ENCODE results near the gene GNAI1.

Gene GNAI1

DNA sequence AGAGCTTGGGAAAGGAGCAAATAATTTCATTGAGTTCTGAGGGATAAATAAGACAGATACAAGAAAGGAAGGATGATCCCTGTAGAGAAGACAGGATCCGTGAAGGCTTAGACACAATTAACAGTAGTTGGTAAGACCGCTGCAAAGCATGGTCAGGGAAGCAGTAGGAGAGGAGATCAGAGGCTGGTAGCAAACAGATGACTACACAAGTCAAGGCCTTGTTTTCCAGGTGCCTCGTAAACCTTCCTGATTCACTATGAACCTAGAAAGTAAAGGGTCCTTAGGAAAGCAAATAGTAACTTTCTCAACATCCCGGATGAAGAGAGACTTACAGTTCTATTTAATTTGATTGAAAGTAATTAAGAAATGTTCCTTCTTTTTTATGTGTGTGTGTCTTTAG is 118.6 kb downstream of the GNAI1 start:
- DNase-seq (ENCODE audit: low read depth) = no peak

DNA sequence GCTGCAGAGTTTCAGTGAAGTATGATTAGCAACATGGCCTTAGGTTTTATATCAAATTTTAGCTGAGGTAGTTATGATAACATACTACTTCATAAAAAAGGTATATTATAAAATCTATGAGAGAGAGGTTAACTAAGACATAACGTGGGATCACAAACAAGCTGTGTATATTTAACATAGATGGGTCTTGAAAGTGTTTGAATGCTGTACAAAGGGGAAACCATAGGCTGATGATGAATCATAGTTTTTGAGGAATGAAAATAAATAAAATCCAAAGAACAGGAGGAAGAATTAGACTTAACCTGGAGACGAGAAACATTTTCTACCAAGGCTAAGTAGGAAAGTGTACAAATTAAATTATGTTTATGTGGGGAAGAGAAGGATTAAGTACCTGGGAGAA is 119.0 kb downstream of the GNAI1 start:
- no peak for DNase-seq (ENCODE audit: low read depth)

DNA sequence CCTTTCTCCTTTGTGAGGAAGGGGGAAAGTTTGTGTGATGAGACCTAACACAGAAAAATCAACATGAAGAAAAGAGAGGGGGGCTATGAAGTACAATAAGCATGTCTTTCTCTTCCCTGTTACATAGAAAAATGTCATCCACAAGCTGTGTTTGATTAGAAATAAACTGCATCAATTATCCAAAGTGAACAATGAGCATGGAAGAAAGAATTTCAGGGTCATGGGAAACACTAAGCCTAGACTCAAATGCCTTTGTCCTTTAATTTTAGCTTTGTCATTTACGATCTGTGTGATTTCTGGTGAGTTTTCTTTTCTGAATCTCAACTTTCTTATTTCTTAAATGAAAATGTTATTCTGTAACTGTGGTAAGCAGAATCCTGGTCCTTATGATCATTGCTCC is 121.0 kb downstream of the GNAI1 start:
- DNase-seq (ENCODE audit: low read depth) = no peak

DNA sequence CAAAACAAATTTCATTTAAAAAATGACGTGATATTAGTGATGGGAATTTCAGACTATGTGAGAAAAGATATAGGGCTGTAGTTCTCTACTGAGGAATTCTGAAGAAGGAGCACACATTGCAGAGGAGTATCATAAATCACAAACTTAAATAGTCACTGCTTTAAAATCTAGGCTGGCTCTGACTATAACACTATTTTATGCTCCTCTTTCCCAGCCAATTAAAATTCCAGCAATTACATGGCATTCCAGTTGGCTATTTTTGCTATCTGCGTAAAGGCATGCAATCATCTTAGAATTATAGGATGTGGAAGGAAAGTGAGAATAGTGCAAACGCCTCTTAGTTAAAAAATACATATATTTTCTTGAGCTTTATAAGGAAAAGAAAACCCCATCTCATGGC is 123.1 kb downstream of the GNAI1 start:
- no peak for DNase-seq (ENCODE audit: low read depth)

DNA sequence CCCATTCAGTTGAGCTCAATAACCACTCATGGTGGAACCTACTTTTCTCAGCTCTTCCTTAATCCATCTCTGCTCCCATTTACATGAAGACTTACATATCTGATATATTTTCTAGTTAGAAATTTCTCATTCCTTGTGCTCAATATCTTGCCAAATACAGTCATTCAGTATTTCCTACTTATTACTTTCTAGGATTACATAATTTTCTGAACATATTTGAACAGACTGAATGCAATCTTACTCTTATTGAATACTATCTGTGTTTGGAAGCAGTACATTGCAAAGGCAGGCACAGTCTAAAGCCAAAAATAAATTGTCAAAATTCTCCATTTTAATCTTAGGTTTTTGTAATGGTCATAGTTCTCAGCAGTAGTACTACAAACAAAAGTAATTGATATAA is 126.0 kb downstream of the GNAI1 start:
- no peak for DNase-seq (ENCODE audit: low read depth)

DNA sequence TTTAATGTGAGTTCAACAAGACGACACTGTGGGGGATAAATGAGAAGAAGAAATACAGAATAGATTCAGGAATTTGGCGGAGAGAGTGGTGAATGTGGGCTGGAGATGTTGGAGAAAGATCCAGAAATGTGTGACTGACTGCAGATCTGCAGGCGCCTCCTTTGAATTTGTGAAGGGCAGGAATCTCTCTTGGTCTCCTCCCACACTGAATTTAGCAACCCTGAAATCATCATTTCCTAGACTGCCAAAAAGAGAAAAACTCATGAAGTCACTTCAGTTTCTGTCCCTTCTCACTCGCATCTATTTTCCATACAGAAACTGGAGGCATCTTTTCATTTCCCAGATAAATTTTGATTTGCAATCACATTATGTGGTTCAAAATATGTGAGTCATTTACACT is 128.7 kb downstream of the GNAI1 start:
- no peak for DNase-seq (ENCODE audit: low read depth)

DNA sequence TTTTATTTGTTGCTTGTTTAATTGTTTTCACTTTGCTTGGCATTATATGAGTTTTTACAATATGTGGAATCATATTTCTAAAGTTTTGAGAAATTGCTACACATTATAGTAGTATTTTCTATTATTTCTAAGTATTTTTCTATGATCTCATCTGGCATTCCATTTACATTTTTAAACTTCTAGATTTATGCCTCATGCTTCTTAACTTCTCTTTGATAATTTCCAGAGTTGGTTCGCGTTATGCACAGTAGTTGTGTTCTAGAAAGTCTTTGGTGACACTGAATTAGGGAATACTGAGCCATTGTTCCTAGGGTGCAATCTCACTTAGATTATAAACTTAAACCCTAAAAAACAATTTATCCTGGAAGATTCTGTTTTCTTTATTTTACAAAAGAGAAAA is 129.2 kb downstream of the GNAI1 start:
- DNase-seq (ENCODE audit: low read depth) = no peak

DNA sequence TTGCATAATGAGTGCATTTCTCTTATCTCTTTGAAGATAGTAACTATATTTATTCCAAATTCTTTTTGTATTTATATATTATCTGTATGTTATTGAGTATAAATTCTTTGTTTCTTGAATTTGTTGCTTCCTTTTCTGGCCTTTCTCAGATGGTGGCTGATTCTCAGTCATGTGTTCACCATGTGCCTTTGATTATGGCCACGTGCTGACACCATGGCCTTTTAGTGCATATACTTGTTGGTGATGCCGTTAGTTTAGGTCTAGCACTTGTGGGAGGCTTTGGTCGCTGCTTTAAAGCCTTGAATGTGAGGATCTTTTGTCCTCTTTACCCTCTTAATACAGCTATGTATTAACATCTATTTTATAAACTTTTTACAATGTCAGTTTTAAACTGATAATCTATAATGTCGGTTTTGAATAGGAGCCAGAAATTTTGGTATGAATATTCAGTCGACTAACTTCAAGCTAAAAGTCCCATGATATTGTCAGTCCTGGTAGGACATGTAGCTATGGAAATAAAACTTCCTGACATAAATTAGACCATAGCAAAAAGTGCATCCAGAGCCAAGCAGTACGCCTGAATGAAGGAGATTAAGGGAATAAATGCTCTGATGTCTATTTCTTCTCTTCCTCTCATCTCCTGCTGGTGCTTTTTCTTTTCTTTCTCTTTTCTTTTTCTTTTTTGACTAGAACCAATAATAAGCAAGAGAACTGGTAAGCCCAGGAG is 130.3 kb downstream of the GNAI1 start:
- no peak for DNase-seq (ENCODE audit: low read depth)

DNA sequence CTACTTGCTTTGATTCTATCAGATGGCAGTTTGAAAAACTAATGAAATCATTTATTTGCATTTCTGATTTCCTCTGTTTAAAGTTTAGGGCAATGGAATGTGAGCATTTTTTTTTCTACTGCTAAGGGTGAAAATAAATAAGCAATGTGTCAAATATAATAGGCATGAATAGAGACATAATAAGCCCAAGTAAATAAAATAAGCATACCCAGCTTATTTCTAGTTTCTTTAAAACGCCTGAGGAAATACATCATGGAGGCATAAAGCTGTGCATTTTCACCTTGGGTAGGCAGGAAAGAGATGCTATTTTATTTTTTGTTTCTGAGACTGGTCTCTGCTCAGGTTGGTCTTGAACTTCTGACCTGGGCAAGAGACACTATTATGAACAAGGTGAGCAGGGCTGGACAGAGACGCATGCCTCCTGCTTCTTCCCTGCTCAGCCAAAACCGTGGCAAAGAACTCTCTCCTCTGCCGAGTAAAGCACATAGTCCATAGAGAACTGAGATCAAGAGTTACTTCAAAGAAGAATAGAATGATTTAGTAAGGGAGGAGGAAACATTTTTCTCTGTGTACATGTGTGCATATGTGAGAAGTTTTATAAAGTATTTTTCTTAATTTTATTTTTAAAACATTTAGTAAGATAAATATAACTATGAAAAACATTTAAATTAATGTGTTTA is 138.1 kb downstream of the GNAI1 start:
- DNase-seq (ENCODE audit: low read depth) = no peak

DNA sequence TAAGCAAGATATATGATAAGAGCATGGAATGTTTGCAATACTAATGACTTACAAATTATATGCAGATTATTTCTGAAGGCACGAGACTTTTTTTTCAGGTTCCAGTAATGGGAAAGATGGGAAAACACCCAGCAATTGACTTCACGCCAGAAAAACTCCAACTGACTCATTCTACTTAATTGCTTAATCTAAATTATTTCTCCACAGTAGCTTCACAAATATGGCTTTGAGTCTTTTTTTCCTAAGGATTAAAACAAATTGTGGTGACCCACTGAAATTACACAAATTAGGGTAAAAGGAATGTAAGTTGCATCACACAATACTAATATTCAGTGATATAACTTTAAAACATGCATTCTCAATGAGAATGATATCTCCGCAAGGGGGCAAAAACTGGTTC is 138.7 kb downstream of the GNAI1 start:
- no peak for DNase-seq (ENCODE audit: low read depth)

DNA sequence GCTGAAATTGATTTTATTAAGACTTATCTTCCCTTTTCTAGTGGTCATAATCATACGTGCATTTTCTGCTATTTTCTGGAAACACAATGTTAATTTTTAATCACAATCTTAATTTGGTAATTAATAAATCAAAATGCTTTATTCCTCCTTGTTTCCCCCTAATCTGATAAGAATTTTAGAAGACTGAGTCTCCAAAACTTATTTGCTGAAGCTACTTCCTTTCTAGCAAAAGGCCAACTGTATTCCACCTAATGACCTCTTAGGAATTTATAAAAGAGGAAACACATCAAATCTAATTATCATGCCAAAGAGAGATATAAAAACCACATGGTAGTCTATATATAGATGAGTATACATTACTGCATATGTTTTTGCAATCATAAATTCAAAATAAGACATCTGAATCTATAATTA is 140.6 kb downstream of the GNAI1 start:
- no peak for DNase-seq (ENCODE audit: low read depth)

All from stimulated activated CD8-positive, alpha-beta memory T cell treated with anti-CD3 and anti-CD28 coated beads, Interleukin-15, amount 100 ng/mL, for 24 hours (primary cell).